Pancreas (tissue), 10 donors: ENCODE data around the gene PSMC3IP. TPM values are rescaled to one million over a fixed set of nuclear protein-coding genes. Genes with fewer than 3 reads are reported as not detected.
"Not testable (repeated sequence)": the region's sequence is repeated elsewhere in the genome, so short reads cannot be mapped to it uniquely, and the experiment has no call there.

Experiments
- ATAC-seq, 4 donors: fragments of 200-7000 bp; cut with Tn5 transposase; one replicate each; pipeline versions ENCODE4 v1.8.0 to v1.9.1; 2020; ENCODE audit warnings: mild to moderate bottlenecking in 4 of 4, moderate library complexity in 4 of 4
- DNase-seq, 6 donors: peaks; one replicate each; pipeline ENCODE4 v3.0.0-alpha.2; 2020
- FAIRE-seq: peaks from 2 replicates; lab custom pipeline; 2012; peaks lifted over from hg19 to GRCh38; lab: Jason Lieb, UNC
- H3K27ac ChIP-seq, 4 donors: fragments of 200-600 bp; sonication (generic); 1 replicate in 3 of 4; 2 replicates in 1 of 4; pipeline versions ENCODE4 v1.5.0 to v1.8.0; 2020
- H3K27me3 ChIP-seq, 4 donors: fragments of 200-600 bp; one replicate each; pipeline ENCODE4 v1.8.0; 2021
- H3K36me3 ChIP-seq, 3 donors: fragments of 200-600 bp; sonication (generic) in 1 of 3; one replicate each; pipeline versions ENCODE4 v1.5.0 to v1.8.0; 2020 to 2021
- H3K4me1 ChIP-seq, 3 donors: fragments of 200-600 bp; one replicate each; pipeline ENCODE4 v1.8.0; 2021
- H3K4me3 ChIP-seq, 4 donors: fragments of 200-600 bp; sonication (generic) in 2 of 4; one replicate each; pipeline versions ENCODE4 v1.5.0 to v1.8.0; 2020 to 2021
- H3K9me3 ChIP-seq, 4 donors: fragments of 200-600 bp; one replicate each; pipeline ENCODE4 v1.8.0; 2021
- CTCF ChIP-seq, 4 donors: fragments of 200-600 bp; sonication (generic) in 3 of 4; IDR thresholded peaks; one replicate each; pipeline versions ENCODE4 v1.5.0 to v1.8.0; 2021; ENCODE audit warnings: antibody characterized with exemption in 4 of 4
- whole genome bisulfite sequencing, 2 donors: extraction: QIAGEN DNeasy Blood & Tissue Kit; methylation state at CpG; one replicate each; pipeline ENCODE4 v1.1.7; 2013; 5-methylcytosine and 5-hydroxymethylcytosine counted together
- intact Hi-C, 3 donors: fragments of 100-400 bp; cut with DNase I; formaldehyde crosslinking; loops; one replicate each; pipeline versions ENCODE4 v1.11.1 to v1.14.2; 2022
- polyA plus RNA-seq, 2 donors: library from polyadenylated mRNA; stranded (reverse); fragments of 200-250 nt; gene quantifications; one replicate each; pipeline ENCODE4 v1.2.3, GENCODE V29; 2013
- total RNA-seq, 6 donors: library from RNA; stranded (reverse); fragmentation: NEBNext Ultra II Directional in 4 of 6; extraction: Animal tissue kit (Norgen Biotek cat#: 25700) in 4 of 6; gene quantifications; one replicate each; pipeline versions ENCODE4 v1.2.1 to v1.2.4, GENCODE V29; 2021 to 2023
- donor health status: healthy with polysubstance abuse.
- donor health status: DM: no; HTN: no; CAD: no; lungs with moderate emphysema.
- donor health status: DM: no; HTN: no; CAD: no.
- donor health status: control.
- donor health status: control.
- donor health status: Bipolar disorder and iron deficiency.
- donor health status: DM: yes; HTN: yes; CAD: no.
- donor health status: DM: no; HTN: no; CAD: no.
- donor health status: DM: no; HTN: no; CAD: no.
- donor health status: DM: yes; HTN: yes; CAD: no.

PSMC3IP gene
- total and polyA plus RNA-seq, 8 donors: 1.0 to 7.0 (median 2.4) TPM

GRCh38 chr17:42547001-42547461, 30.5 kb downstream of the PSMC3IP start:
- no peak overlapping the region for H3K4me3 ChIP-seq
- intact Hi-C loops: no loop called here
- H3K27ac ChIP-seq: no peak overlapping the region
- peaks cover 0 to 4% (median 0%) of the 10 kb centered on the region in 3 donors for H3K36me3 ChIP-seq
- no peak for TF ChIP-seq CTCF (IDR thresholded peaks at IDR 0.05)
- peak in 1 of 6 donors; percentile 83 for DNase-seq
- no peaks in the 10 kb centered on the region for H3K27me3 ChIP-seq
- no peak for FAIRE-seq
- no peaks in the 10 kb centered on the region for H3K9me3 ChIP-seq
- WGBS, 2 donors: 77 to 82% methylated on average over 23 of the region's 23 CpGs
- ATAC-seq: no peak
- H3K4me1 ChIP-seq: peaks cover 0 to 3% (median 3%) of the 10 kb centered on the region in 3 donors

GRCh38 chr17:42545755-42546505, 31.6 kb downstream of the PSMC3IP start:
- ATAC-seq, H3K36me3 ChIP-seq, H3K4me1 ChIP-seq, intact Hi-C loops, H3K9me3 ChIP-seq, H3K27me3 ChIP-seq, DNase-seq, H3K27ac ChIP-seq, H3K4me3 ChIP-seq, FAIRE-seq: not testable (repeated sequence)
- WGBS, 2 donors: 88 to 89% methylated on average over 9 of the region's 9 CpGs

GRCh38 chr17:42544874-42545283, 32.6 kb downstream of the PSMC3IP start:
- ATAC-seq (no peak), FAIRE-seq (no peak), DNase-seq (no peak)
- intact Hi-C loops: no loop called here
- Histone ChIP-seq H3K27me3 (no peaks in the 10 kb centered on the region), H3K4me3 (no peak overlapping the region), H3K4me1 (peaks cover 0 to 3% (median 3%) of the 10 kb centered on the region in 3 donors), H3K36me3 (peaks cover 0 to 4% (median 0%) of the 10 kb centered on the region in 3 donors), H3K9me3 (no peaks in the 10 kb centered on the region), H3K27ac (no peak overlapping the region)
- TF ChIP-seq CTCF (IDR thresholded peaks at IDR 0.05): no peak
- 66 to 71% methylated on average over 8 of the region's 8 CpGs for WGBS, 2 donors

GRCh38 chr17:42543190-42544079, 34.1 kb downstream of the PSMC3IP start:
- peaks cover 0 to 3% (median 3%) of the 10 kb centered on the region in 3 donors for H3K4me1 ChIP-seq
- peak in 1 of 6 donors; percentile 72 for DNase-seq
- WGBS, 2 donors: 90 to 93% methylated on average over 38 to 39 of the region's 39 CpGs
- no peak for TF ChIP-seq CTCF (IDR thresholded peaks at IDR 0.05)
- no peaks in the 10 kb centered on the region for H3K9me3 ChIP-seq
- peaks cover 0 to 4% (median 0%) of the 10 kb centered on the region in 3 donors for H3K36me3 ChIP-seq
- no peak for FAIRE-seq
- H3K4me3 ChIP-seq: no peak overlapping the region
- ATAC-seq: no peak
- no peaks in the 10 kb centered on the region for H3K27me3 ChIP-seq
- H3K27ac ChIP-seq: no peak overlapping the region
- intact Hi-C loops: no loop called here
